ENCODE results near the gene CAMK2N1. TPM values are rescaled to one million over a fixed set of nuclear protein-coding genes. Genes with fewer than 3 reads are reported as not detected.

CAMK2N1 gene
- total RNA-seq, 1 donor from 2014 or later: 42.6 TPM

- Histone ChIP-seq H3K27me3 (ENCODE audit: control insufficient read depth, insufficient read depth, low read length) (no peaks in the 10 kb centered on the region), H3K4me3 (ENCODE audit: low read depth, low read length) (no peak overlapping the region), H3K36me3 (ENCODE audit: control insufficient read depth, insufficient read depth, low read length) (no peaks in the 10 kb centered on the region)
- TF ChIP-seq CTCF (IDR thresholded peaks at IDR 0.05; ENCODE audit: insufficient read depth, low read length, poor library complexity, severe bottlenecking): no peak
- DNase-seq (ENCODE audit: low read depth): no peak
Measured at GRCh38 chr1:20442920-20443625, 42.9 kb downstream of the CAMK2N1 start.

- no peak for DNase-seq (ENCODE audit: low read depth)
- no peak overlapping the region for H3K4me3 ChIP-seq (ENCODE audit: low read depth, low read length)
- no peaks in the 10 kb centered on the region for H3K36me3 ChIP-seq (ENCODE audit: control insufficient read depth, insufficient read depth, low read length)
- H3K27me3 ChIP-seq (ENCODE audit: control insufficient read depth, insufficient read depth, low read length): peaks cover 3% of the 10 kb centered on the region
- no peak for TF ChIP-seq CTCF (IDR thresholded peaks at IDR 0.05; ENCODE audit: insufficient read depth, low read length, poor library complexity, severe bottlenecking)
Measured at GRCh38 chr1:20440785-20441200, 45.2 kb downstream of the CAMK2N1 start.

GRCh38 chr1:20439282-20439681 is 46.7 kb downstream of the CAMK2N1 start:
- Histone ChIP-seq H3K27me3 (ENCODE audit: control insufficient read depth, insufficient read depth, low read length) (peaks cover 5% of the 10 kb centered on the region), H3K36me3 (ENCODE audit: control insufficient read depth, insufficient read depth, low read length) (no peaks in the 10 kb centered on the region), H3K4me3 (ENCODE audit: low read depth, low read length) (no peak overlapping the region)
- no peak for DNase-seq (ENCODE audit: low read depth)
- TF ChIP-seq CTCF (IDR thresholded peaks at IDR 0.05; ENCODE audit: insufficient read depth, low read length, poor library complexity, severe bottlenecking): no peak

GRCh38 chr1:20437640-20438039 is 48.4 kb downstream of the CAMK2N1 start:
- TF ChIP-seq CTCF (IDR thresholded peaks at IDR 0.05; ENCODE audit: insufficient read depth, low read length, poor library complexity, severe bottlenecking): no peak
- no peaks in the 10 kb centered on the region for H3K36me3 ChIP-seq (ENCODE audit: control insufficient read depth, insufficient read depth, low read length)
- H3K27me3 ChIP-seq (ENCODE audit: control insufficient read depth, insufficient read depth, low read length): peaks cover 5% of the 10 kb centered on the region
- H3K4me3 ChIP-seq (ENCODE audit: low read depth, low read length): no peak overlapping the region
- DNase-seq (ENCODE audit: low read depth): no peak

GRCh38 chr1:20432891-20433290 is 53.1 kb downstream of the CAMK2N1 start:
- TF ChIP-seq CTCF (IDR thresholded peaks at IDR 0.05; ENCODE audit: insufficient read depth, low read length, poor library complexity, severe bottlenecking): no peak

More at GRCh38 chr1:20432891-20433290, 53.1 kb downstream of the CAMK2N1 start:
- no peak for DNase-seq (ENCODE audit: low read depth)
- Histone ChIP-seq H3K4me3 (ENCODE audit: low read depth, low read length) (no peak overlapping the region), H3K27me3 (ENCODE audit: control insufficient read depth, insufficient read depth, low read length) (peaks cover 5% of the 10 kb centered on the region), H3K36me3 (ENCODE audit: control insufficient read depth, insufficient read depth, low read length) (no peaks in the 10 kb centered on the region)

Other genes starting within 250 kb of the CAMK2N1 start
- 0.14 TPM in 1 of 2 replicates, not detected in the other for gene VWA5B1, start 195.3 kb downstream of the CAMK2N1 start, total RNA-seq
- 43.0 and 46.5 TPM in 2 replicates for gene MUL1, start 21.9 kb upstream of the CAMK2N1 start, total RNA-seq
- gene FAM43B, start 66.4 kb upstream of the CAMK2N1 start, total RNA-seq: 0.13 and 0.34 TPM in 2 replicates
- gene CDA, start 102.9 kb upstream of the CAMK2N1 start, total RNA-seq: 2.7 and 3.1 TPM in 2 replicates
- gene PINK1, start 147.2 kb upstream of the CAMK2N1 start, total RNA-seq: 57.4 and 57.7 TPM in 2 replicates
- 327 and 347 TPM in 2 replicates for gene DDOST, start 175.2 kb upstream of the CAMK2N1 start, total RNA-seq
- 1.3 and 1.6 TPM in 2 replicates for gene KIF17, start 231.8 kb upstream of the CAMK2N1 start, total RNA-seq
- gene SH2D5, start 246.5 kb upstream of the CAMK2N1 start, total RNA-seq: 11.7 and 17.5 TPM in 2 replicates